Activated T-helper 1 cell treated with anti-CD3 and anti-CD28 coated beads, Interleukin-12 subunit alpha, Interleukin-12 subunit beta, Interleukin-2, Interleukin-4 antibody, amounts not matched to agents 30 ng/mL and 10 ng/mL and 1 ng/mL, durations not matched to agents 14 hours and 24 hours and 36 hours (primary cell): Measurements from ENCODE around the gene BCL6. TPM values are rescaled to one million over a fixed set of nuclear protein-coding genes. Genes with fewer than 3 reads are reported as not detected.
A peak's percentile ranks its signal among the peaks of the same experiment; 100 is the strongest.

Source experiments
- DNase-seq: peaks from one replicate; pipeline ENCODE4 v3.0.0; 2021; ENCODE audit warnings: low spot score
- H3K27ac Mint-ChIP-seq: one replicate; pipeline ENCODE4 v1.8.0; 2021; ENCODE audit warnings: mild to moderate bottlenecking, mixed read lengths
- H3K27me3 Mint-ChIP-seq: one replicate; pipeline ENCODE4 v1.8.0; 2022; ENCODE audit warnings: mild to moderate bottlenecking, moderate library complexity, mixed read lengths; ENCODE audit not compliant: insufficient read depth
- H3K36me3 Mint-ChIP-seq: one replicate; pipeline ENCODE4 v1.8.0; 2021; ENCODE audit warnings: low read depth, mixed read lengths
- H3K4me1 Mint-ChIP-seq: one replicate; pipeline ENCODE4 v1.8.0; 2021; ENCODE audit warnings: low read depth, mixed read lengths
- H3K4me3 Mint-ChIP-seq: one replicate; pipeline ENCODE4 v1.8.0; 2021; ENCODE audit warnings: mild to moderate bottlenecking, moderate library complexity, mixed read lengths
- H3K9me3 Mint-ChIP-seq: one replicate; pipeline ENCODE4 v1.8.0; 2021; ENCODE audit warnings: mixed read lengths
- intact Hi-C: fragments of 100-400 bp; cut with micrococcal nuclease; formaldehyde crosslinking; loops from one replicate; pipeline ENCODE4 v1.15.1; 2024
- total RNA-seq: library from RNA; stranded (reverse); gene quantifications from 2 replicates; pipeline ENCODE4 v1.2.3, GENCODE V29; 2022

Gene BCL6
- total RNA-seq, 1 donor from 2014 or later: 42.1 TPM

GRCh38 chr3:187774185-187774789 lies 29.0 kb upstream of the BCL6 start:
- intact Hi-C loops: no loop called here
- Mint-ChIP-seq H3K27ac (no peak overlapping the region), H3K36me3 (peaks cover 9% of the 10 kb centered on the region), H3K4me3 (no peak overlapping the region), H3K27me3 (no peaks in the 10 kb centered on the region), H3K9me3 (no peaks in the 10 kb centered on the region), H3K4me1 (peaks cover 66% of the 10 kb centered on the region)
- DNase-seq: no peak

DNA sequence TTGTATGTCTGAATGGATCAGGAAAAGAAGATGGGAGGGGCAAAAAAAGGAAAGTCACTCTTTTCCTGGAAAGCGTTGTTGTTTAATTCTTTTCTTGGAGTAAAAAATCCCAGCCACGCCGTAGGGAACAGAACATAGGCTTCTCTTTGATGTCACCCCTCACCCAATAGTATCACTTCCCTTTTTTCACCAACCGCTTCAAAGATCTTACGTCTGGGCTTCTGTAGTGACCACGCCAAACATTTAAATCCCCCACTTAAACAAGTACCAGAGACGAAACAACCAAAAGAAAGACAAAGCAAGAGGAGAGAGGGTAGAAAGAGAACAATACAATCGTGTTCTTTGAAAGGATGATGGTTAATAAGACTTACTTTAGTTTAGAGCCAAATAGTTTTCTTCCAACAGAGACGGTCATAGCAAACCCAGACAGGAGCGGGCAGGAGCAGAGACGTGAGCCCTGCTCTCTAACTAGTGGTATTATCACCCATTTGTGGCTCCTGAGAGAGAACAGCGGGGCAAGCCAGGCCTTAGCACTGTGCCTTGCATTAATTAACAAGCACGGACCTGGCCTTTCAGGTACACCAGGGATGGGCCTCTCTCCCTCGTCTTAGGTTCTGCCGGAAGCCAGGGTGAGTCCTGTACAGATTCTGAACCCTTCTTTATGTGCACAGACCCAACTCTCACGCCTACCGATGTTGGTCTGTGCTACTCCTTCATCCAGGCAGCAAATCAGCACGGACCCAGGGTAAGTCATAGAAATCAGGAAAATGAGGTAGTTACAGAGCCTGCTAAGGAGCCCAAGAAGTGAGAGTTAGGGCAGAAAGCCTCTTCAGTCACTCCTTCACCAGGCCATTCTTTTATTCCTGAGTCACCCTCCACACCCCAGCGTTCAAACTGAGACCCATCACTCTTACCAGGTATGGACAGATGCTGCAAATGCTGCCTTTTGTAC lies 28.2 kb upstream of the BCL6 start:
- Mint-ChIP-seq H3K27me3 (no peaks in the 10 kb centered on the region), H3K27ac (no peak overlapping the region), H3K4me1 (peaks cover 66% of the 10 kb centered on the region), H3K4me3 (no peak overlapping the region), H3K9me3 (peaks cover under 1% of the 10 kb centered on the region), H3K36me3 (peaks cover 9% of the 10 kb centered on the region)
- no peak for DNase-seq
- intact Hi-C loops: no loop called here

- intact Hi-C loops: loop anchor here (1.0 kb wide), 3 partner anchors 23 to 930 kb away; no protein-coding TSS in a partner anchor
- Mint-ChIP-seq H3K27me3 (peaks cover 1% of the 10 kb centered on the region), H3K4me1 (peaks cover 56% of the 10 kb centered on the region), H3K36me3 (peaks cover 14% of the 10 kb centered on the region), H3K4me3 (peak overlapping the region; percentile 12), H3K9me3 (peaks cover 7% of the 10 kb centered on the region), H3K27ac (peak overlapping the region; percentile 16)
- DNase-seq: no peak
Observed at GRCh38 chr3:187770224-187770623, 25.0 kb upstream of the BCL6 start.

DNA sequence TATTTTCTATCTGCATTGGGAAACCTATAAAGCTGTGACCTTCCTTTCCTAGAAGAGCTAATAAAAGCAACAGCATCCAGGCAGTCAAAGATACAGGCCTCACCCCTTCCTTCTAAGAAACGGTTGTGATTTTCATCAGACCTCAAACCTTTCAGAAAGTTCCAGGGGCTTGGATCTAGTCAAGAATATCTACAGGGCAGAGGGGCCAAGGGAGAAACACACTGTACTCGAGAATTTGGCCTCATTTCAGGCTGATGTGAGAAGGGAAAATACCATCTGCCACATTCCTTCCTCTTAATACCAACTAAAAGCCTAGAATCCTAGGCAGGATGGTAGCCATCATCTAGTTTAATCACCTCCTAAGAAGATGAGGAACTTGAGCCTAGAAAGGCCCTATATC lies 24.5 kb upstream of the BCL6 start:
- Mint-ChIP-seq H3K4me3 (peak overlapping the region; percentile 12), H3K27me3 (peaks cover 1% of the 10 kb centered on the region), H3K36me3 (peaks cover 12% of the 10 kb centered on the region), H3K4me1 (peaks cover 54% of the 10 kb centered on the region), H3K9me3 (peaks cover 7% of the 10 kb centered on the region), H3K27ac (peak overlapping the region; percentile 30)
- intact Hi-C loops: loop anchor here (1.0 kb wide), 3 partner anchors 22 to 931 kb away; no protein-coding TSS in a partner anchor
- no peak for DNase-seq

GRCh38 chr3:187767266-187768012 lies 22.2 kb upstream of the BCL6 start:
- intact Hi-C loops: no loop called here
- peaks cover 37% of the 10 kb centered on the region for H3K4me1 Mint-ChIP-seq

GRCh38 chr3:187765342-187765741 lies 20.1 kb upstream of the BCL6 start:
- DNase-seq: no peak
- Mint-ChIP-seq H3K9me3 (peaks cover 10% of the 10 kb centered on the region), H3K36me3 (peaks cover 20% of the 10 kb centered on the region), H3K27me3 (peaks cover 7% of the 10 kb centered on the region), H3K27ac (no peak overlapping the region), H3K4me3 (no peak overlapping the region), H3K4me1 (peaks cover 28% of the 10 kb centered on the region)
- intact Hi-C loops: no loop called here

More at GRCh38 chr3:187767266-187768012, 22.2 kb upstream of the BCL6 start:
- Mint-ChIP-seq H3K9me3 (peaks cover 7% of the 10 kb centered on the region), H3K4me3 (no peak overlapping the region), H3K36me3 (peaks cover 16% of the 10 kb centered on the region), H3K27ac (no peak overlapping the region), H3K27me3 (peaks cover 4% of the 10 kb centered on the region)
- no peak for DNase-seq

GRCh38 chr3:187763850-187764648 lies 18.8 kb upstream of the BCL6 start:
- intact Hi-C loops: no loop called here
- peaks cover 10% of the 10 kb centered on the region for H3K9me3 Mint-ChIP-seq
- peaks cover 9% of the 10 kb centered on the region for H3K27me3 Mint-ChIP-seq

DNA sequence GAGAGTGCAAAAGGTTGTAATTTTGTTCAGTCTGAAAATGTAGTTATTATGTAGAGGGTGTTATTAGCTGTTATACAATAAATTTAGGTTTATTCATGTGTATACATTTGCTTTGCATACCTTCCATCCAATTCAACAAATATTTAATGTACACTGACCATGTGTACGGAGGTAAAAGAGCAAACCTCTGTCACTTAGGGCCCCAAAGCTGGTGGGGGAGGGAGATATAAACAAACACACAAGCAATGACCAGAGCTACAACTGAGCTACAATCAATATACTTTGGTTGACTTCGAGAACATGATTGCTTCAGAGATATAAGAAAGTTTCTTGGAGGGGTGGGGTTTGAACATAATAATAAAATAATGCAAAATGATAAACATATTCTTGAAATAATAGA lies 17.5 kb upstream of the BCL6 start:
- Mint-ChIP-seq H3K4me3 (no peak overlapping the region), H3K27me3 (peaks cover 8% of the 10 kb centered on the region), H3K36me3 (peaks cover 23% of the 10 kb centered on the region), H3K27ac (no peak overlapping the region), H3K9me3 (peaks cover 6% of the 10 kb centered on the region), H3K4me1 (peaks cover 6% of the 10 kb centered on the region)
- no peak for DNase-seq
- intact Hi-C loops: no loop called here

More at GRCh38 chr3:187763850-187764648, 18.8 kb upstream of the BCL6 start:
- H3K4me3 Mint-ChIP-seq: no peak overlapping the region
- peaks cover 15% of the 10 kb centered on the region for H3K4me1 Mint-ChIP-seq
- DNase-seq: no peak
- no peak overlapping the region for H3K27ac Mint-ChIP-seq
- peaks cover 23% of the 10 kb centered on the region for H3K36me3 Mint-ChIP-seq

DNA sequence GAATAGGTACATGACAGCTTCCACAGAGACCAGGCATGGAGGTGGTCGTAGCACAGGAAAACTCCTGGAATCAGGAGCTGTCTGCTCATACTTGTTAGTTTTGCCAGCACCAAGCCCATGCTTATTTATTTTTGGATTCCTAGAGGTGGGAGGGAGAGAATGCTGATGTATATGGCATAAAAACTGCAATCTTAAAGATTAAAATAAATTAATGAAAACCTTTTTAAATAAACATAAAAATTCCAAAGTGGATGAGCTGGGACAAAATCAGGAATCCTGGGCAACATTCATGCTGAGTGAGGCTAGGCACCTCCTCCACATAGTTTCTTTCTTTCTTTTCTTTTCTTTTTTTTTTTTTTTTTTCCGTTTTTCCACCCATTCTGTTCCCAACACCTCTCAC lies 14.3 kb upstream of the BCL6 start:
- H3K36me3 Mint-ChIP-seq: peaks cover 30% of the 10 kb centered on the region
- peaks cover 8% of the 10 kb centered on the region for H3K27me3 Mint-ChIP-seq
- H3K4me3 Mint-ChIP-seq: no peak overlapping the region
- no peak overlapping the region for H3K27ac Mint-ChIP-seq
- no peaks in the 10 kb centered on the region for H3K4me1 Mint-ChIP-seq
- DNase-seq: no peak
- intact Hi-C loops: no loop called here
- peaks cover 9% of the 10 kb centered on the region for H3K9me3 Mint-ChIP-seq

- peaks cover 5% of the 10 kb centered on the region for H3K4me1 Mint-ChIP-seq
- no peak overlapping the region for H3K27ac Mint-ChIP-seq
- peaks cover 31% of the 10 kb centered on the region for H3K36me3 Mint-ChIP-seq
- H3K4me3 Mint-ChIP-seq: no peak overlapping the region
- intact Hi-C loops: no loop called here
- H3K27me3 Mint-ChIP-seq: peaks cover 8% of the 10 kb centered on the region
- H3K9me3 Mint-ChIP-seq: peaks cover 14% of the 10 kb centered on the region
- DNase-seq: no peak
Observed at GRCh38 chr3:187758318-187758955, 13.2 kb upstream of the BCL6 start.

DNA sequence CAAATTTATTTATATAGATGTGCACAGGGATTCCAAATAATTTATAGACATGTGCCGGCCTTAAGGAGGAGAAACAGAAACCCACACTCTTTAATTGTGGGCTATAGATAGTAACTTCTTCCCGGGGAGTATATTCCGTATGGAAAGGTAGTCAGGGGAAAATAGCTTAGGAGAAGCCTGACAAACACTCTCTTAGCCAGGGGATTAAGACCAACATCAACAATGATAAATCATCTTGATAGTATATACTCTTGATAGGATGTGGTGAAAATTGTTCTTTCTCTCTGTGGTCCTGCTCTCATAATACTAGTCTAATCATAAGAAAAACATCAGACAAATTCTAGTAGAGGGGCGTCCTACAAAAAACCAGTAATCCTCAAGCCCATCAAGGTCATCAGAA lies 8.2 kb upstream of the BCL6 start:
- Mint-ChIP-seq H3K36me3 (peaks cover 20% of the 10 kb centered on the region), H3K9me3 (peaks cover 12% of the 10 kb centered on the region), H3K27ac (no peak overlapping the region), H3K4me1 (peaks cover 41% of the 10 kb centered on the region), H3K27me3 (no peaks in the 10 kb centered on the region), H3K4me3 (no peak overlapping the region)
- no peak for DNase-seq
- intact Hi-C loops: no loop called here
